ENCODE results near the gene TMEM269.
"Not testable (repeated sequence)": the region's sequence is repeated elsewhere in the genome, so short reads cannot be mapped to it uniquely, and the experiment has no call there.

Gene TMEM269

DNA sequence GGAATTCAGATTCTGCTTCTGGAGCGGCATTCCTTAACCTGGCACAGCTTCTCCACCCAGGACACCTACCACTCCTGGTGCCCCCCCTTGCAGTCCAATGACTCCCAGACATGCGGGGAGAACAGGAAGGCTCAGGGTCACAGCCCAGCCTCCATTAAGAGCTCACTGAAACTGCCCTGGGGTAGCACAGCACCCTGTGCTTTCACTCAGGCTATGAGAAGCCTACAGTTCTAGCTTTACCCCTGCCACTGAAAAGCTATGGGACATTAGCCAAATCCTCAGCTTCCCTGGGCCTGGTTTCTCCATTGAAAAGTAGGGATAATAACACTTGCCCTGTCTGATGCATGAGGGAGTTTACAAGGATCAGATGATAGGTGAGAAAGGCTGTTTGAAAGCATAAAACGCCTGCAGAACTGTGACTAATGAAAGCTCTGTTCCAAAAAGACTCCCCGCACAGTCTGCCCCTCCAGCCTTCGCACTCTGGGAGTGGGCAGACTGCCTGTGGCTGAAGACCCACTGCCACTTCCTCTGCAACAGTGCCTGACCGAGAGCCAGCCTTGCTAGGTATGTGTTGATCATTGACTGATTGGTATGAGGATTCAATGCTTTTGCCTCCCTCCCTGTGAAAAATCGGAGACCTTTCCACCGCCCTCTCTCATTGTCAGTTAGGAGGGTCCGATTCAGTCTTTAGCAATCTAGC is 42.0 kb upstream of the TMEM269 start:
- H3K36me3 Mint-ChIP-seq = no peaks in the 10 kb centered on the region
- H3K27ac Mint-ChIP-seq = peak overlapping the region; percentile 45
- DNase-seq (ENCODE audit: low spot score in 2 of 2) = no peak
- peaks cover 1% of the 10 kb centered on the region for H3K27me3 Mint-ChIP-seq
- no peak overlapping the region for H3K4me3 Mint-ChIP-seq
- H3K4me1 Mint-ChIP-seq = no peaks in the 10 kb centered on the region
- ATAC-seq (ENCODE audit: low read depth) = no peak
- no peaks in the 10 kb centered on the region for H3K9me3 Mint-ChIP-seq

DNA sequence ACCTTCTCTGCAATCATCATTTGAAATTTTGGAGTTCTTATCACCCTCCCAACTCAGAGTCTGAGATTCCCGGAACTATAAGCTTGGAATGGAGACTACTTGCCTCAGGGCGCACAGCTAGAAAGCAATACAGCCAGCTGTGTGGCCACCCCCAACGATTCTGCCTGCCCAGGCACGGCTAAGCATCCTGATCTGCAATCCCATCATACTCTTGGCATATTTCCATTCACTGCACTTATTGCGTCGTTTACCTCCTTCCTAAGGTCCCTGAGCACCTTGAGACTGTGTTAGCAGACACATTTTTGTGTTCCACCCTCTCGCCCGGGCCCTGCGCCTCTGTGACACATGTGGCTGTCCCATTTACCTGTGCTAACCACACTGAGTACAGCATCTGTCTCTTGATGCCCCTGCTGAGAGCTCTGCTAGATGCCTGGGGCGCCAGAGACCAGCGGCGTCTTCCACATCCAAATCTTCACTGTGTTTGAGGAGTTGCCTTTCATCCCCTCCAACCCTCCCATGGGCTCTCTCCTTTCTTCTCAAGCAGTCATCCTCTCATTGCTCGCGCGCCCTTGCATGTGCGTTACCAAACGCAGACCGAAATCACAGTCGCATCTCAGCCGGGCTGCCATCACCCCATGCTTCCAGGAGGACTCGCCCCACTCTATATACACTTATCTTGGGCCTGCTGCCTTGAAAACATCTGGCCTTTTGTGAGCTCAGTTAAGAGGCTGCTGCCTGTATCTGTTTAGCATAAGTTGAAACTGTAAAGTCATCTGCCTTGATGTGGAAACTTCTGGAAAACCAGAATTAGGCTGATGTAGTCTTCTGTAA is 41.3 kb upstream of the TMEM269 start:
- no peak for ATAC-seq (ENCODE audit: low read depth)
- no peak overlapping the region for H3K4me3 Mint-ChIP-seq

DNA sequence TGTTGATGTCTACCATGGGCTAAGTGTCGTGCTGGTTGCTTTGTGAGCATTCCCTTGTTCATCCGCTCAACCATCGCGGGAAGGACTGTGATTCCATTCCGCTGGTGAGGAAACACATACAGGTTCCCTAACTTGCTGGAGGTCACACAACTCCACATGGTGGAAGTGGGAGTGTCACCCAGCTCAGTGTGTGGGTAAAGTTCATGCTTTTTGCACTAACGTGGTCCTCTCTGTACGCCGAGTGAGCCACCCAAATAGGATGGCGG is 40.7 kb upstream of the TMEM269 start:
- Mint-ChIP-seq H3K9me3 (no peaks in the 10 kb centered on the region), H3K36me3 (peaks cover 6% of the 10 kb centered on the region), H3K4me3 (no peak overlapping the region), H3K4me1 (no peaks in the 10 kb centered on the region), H3K27ac (no peak overlapping the region), H3K27me3 (peaks cover 1% of the 10 kb centered on the region)
- DNase-seq (ENCODE audit: low spot score in 2 of 2) (no peak), ATAC-seq (ENCODE audit: low read depth) (no peak)

More for the DNA sequence above, 41.3 kb upstream of the TMEM269 start:
- Mint-ChIP-seq H3K4me1 (no peaks in the 10 kb centered on the region), H3K9me3 (no peaks in the 10 kb centered on the region), H3K27ac (peak overlapping the region; percentile 45), H3K27me3 (peaks cover 1% of the 10 kb centered on the region), H3K36me3 (peaks cover 2% of the 10 kb centered on the region)
- no peak for DNase-seq (ENCODE audit: low spot score in 2 of 2)

DNA sequence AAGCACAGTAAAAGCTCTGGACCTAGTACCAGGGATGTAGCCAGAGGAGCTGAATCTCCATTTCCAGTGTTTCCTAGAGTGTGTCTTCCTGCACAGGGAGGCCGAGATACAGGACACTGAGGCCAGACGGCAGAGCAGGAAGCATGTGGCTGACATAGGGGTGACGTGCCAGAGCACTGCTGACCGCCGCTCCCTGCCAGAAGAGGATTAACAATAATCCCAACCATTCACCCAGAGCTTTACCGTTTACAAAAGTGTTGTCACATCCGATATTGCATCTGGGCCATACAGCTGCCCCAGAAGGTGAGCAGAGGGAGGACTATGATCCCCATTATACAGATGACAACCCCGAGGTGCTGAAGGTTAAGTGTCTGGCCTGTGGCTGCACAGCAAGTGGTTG is 38.9 kb upstream of the TMEM269 start:
- DNase-seq (ENCODE audit: low spot score in 2 of 2) = no peak
- Mint-ChIP-seq H3K4me3 (no peak overlapping the region), H3K36me3 (peaks cover 15% of the 10 kb centered on the region), H3K27me3 (peaks cover 1% of the 10 kb centered on the region), H3K9me3 (no peaks in the 10 kb centered on the region), H3K4me1 (no peaks in the 10 kb centered on the region), H3K27ac (no peak overlapping the region)
- ATAC-seq (ENCODE audit: low read depth) = no peak

DNA sequence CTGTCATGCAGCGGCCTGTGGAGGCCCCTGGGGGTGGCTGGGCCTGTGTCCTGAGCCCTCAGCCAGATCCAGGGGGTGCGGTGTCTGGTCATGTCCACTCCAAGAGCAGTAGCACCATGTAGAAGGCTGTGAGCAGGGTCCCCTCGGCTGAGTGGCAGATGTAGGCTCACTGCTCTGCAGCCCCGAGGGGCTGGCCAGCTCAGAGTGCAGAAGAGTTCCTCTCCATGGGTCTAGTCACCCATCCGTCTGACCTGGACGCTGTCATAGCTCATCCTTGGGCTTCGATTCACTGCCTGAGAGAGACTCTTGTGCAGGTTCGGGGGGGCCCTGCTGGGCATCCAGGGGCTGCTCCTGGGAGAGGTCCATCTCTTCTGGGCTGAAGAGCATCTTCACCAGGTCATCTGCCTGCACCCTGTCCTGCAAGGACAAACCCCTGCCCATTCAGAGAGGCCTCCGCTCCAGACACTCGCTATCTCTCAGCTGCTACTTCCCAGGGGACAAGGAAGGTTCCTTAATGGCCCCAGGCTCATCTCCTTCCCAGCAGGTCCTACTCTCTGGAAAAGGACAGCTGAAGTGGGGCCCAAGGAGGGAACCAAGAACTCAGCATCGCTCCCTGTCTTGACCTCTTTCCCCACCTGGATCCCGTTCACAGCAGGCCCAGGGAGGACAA is 38.2 kb upstream of the TMEM269 start:
- DNase-seq (ENCODE audit: low spot score in 2 of 2) (no peak), ATAC-seq (ENCODE audit: low read depth) (no peak)
- H3K4me3 Mint-ChIP-seq = no peak overlapping the region
- no peak overlapping the region for H3K27ac Mint-ChIP-seq
- peaks cover 17% of the 10 kb centered on the region for H3K36me3 Mint-ChIP-seq
- H3K4me1 Mint-ChIP-seq = no peaks in the 10 kb centered on the region
- no peaks in the 10 kb centered on the region for H3K9me3 Mint-ChIP-seq
- peaks cover 1% of the 10 kb centered on the region for H3K27me3 Mint-ChIP-seq

DNA sequence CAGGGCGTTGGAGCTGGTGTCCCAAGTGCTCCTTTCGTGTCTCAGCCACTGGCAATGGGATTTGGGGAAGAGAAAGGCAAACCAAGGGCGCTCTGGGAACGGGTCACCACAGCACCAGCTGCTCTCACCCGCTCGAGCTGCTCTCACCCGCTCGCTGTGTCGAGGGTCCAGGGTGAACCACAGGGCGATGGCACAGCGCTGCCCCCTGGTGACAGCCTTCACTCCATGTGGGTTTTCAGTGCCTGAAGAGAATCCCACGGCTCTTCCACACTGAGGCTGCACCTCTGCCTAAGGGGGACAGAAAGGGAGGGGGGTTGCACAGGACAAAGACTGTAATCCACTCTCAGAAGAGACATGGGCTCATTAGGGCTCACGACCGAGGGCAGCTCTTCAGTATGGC is 37.7 kb upstream of the TMEM269 start:
- H3K4me3 Mint-ChIP-seq = no peak overlapping the region
- H3K9me3 Mint-ChIP-seq = no peaks in the 10 kb centered on the region
- H3K27ac Mint-ChIP-seq = no peak overlapping the region
- H3K27me3 Mint-ChIP-seq = peaks cover 1% of the 10 kb centered on the region
- no peaks in the 10 kb centered on the region for H3K4me1 Mint-ChIP-seq
- ATAC-seq (ENCODE audit: low read depth) (peak; percentile 65), DNase-seq (ENCODE audit: low spot score in 2 of 2) (peak; percentile 33 to 35)
- peaks cover 22% of the 10 kb centered on the region for H3K36me3 Mint-ChIP-seq

DNA sequence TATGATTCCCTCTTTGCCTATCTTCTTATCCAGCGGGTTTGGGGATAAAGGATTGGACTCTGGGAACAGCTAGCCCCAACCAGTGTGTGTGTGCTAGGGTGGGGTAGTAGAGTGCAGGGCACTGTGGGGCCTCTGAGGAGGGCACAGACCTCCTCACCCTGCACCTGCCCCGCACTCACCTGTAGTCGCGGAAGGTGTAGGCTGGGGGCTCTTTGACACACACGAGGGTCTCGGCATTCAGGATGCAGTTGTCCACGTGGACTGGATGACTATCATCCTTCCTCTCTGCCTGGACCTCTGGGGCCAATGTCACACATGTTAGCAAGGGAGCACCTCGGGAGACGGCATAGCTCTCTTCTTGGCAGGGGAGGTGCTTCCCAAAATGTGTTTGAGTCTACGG is 36.8 kb upstream of the TMEM269 start:
- no peak overlapping the region for H3K27ac Mint-ChIP-seq

DNA sequence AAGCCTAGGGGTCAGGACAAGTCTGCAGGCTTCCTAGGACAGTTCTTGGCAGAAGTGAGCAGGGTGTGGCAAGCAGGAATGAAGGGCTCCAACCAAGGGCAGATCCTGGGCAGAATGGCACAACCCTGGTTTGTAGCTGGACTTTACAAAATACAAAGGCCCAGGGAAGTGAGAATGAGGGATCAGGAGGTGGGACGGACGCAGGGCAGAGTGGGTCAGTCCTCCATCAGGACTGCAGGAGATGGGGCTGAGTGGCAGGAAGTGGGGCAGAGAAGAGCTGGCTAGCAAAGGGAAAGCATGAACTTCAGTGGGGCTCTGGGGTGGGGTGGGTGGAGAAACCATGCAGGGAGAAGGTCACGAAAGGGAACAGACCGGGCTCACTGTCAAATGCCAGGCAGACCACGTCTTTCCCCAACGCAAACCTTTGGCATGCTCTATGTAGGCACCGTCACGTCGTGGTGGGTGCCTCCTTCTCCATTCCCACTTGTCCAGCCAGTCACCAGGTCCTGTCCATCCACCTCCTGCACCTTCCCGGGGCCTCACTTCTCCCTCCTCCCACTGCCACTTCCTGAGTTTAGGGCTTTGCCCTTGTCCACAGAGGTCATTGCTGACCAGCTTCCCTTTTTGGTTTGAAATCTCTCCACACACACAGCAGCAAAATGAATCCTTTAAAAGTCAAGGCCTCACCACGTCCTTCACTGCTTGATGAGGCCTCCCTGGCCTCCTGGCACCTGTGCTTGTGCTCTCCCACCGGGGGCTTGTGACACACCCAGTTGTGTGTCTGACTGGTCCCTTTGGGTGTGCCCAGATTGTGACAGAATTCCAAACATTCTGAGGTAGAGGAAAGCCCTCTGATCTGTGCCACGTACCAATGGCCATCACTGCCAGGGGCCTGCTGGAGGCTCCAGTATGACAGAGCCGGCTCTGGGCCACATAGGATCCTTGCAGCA is 36.1 kb upstream of the TMEM269 start:
- no peak overlapping the region for H3K4me3 Mint-ChIP-seq
- peaks cover 31% of the 10 kb centered on the region for H3K36me3 Mint-ChIP-seq
- H3K27me3 Mint-ChIP-seq = peaks cover under 1% of the 10 kb centered on the region
- no peak overlapping the region for H3K27ac Mint-ChIP-seq
- H3K4me1 Mint-ChIP-seq = no peaks in the 10 kb centered on the region
- ATAC-seq (ENCODE audit: low read depth) (no peak), DNase-seq (ENCODE audit: low spot score in 2 of 2) (no peak)
- no peaks in the 10 kb centered on the region for H3K9me3 Mint-ChIP-seq

More for the DNA sequence above, 36.8 kb upstream of the TMEM269 start:
- H3K27me3 Mint-ChIP-seq = peaks cover 1% of the 10 kb centered on the region
- no peaks in the 10 kb centered on the region for H3K4me1 Mint-ChIP-seq
- no peak for DNase-seq (ENCODE audit: low spot score in 2 of 2)
- H3K9me3 Mint-ChIP-seq = no peaks in the 10 kb centered on the region
- no peak for ATAC-seq (ENCODE audit: low read depth)
- no peak overlapping the region for H3K4me3 Mint-ChIP-seq
- peaks cover 28% of the 10 kb centered on the region for H3K36me3 Mint-ChIP-seq

DNA sequence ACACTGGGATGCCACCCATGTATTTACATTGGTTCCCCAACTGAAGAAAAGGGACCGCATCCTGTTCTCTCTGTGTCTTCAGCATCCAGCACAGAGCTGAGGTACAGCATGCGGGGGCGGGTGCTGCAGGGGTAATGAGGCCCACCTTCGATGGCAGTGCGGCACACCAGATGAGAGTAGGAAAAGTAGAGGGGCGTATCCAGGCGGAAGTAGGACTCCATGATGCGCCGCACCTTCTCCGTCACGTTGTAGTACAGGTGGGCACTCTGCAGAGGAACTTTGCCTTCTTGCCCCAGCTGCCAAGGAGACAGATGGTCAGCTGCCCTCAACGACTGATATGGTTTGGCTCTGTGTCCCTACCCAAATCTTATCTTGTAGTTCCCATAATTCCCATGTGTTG is 34.8 kb upstream of the TMEM269 start:
- DNase-seq (ENCODE audit: low spot score in 2 of 2) (no peak), ATAC-seq (ENCODE audit: low read depth) (no peak)
- no peaks in the 10 kb centered on the region for H3K9me3 Mint-ChIP-seq
- no peak overlapping the region for H3K4me3 Mint-ChIP-seq
- peaks cover 40% of the 10 kb centered on the region for H3K36me3 Mint-ChIP-seq
- no peaks in the 10 kb centered on the region for H3K27me3 Mint-ChIP-seq
- H3K4me1 Mint-ChIP-seq = no peaks in the 10 kb centered on the region
- no peak overlapping the region for H3K27ac Mint-ChIP-seq

DNA sequence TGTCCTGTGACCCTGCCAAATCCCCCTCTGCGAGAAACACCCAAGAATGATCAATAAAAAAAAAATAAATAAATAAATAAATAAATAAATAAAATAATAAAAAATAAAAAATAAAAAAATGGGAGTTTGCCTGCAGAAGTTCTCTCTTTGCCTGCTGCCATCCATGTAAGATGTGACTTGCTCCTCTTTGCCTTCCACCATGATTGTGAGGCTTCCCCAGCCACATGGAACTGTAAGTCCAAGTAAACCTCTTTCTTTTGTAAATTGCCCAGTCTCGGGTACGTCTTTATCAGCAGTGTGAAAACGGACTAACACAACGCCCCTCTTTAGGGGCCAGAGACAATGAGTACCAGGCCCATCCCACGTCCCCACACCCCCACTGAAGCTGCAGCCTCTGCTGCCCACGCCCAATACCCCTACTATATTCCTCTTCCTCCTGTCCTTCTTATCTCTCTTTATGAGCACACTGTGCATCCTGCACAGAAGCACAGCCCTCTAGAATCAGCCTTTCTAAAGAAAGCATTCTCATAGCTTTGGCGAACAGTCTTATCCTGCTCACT is 33.2 kb upstream of the TMEM269 start:
- peaks cover 48% of the 10 kb centered on the region for H3K36me3 Mint-ChIP-seq
- not testable (repeated sequence) for H3K27ac Mint-ChIP-seq; ATAC-seq (ENCODE audit: low read depth); H3K27me3 Mint-ChIP-seq; H3K4me3 Mint-ChIP-seq; DNase-seq (ENCODE audit: low spot score in 2 of 2); H3K9me3 Mint-ChIP-seq; H3K4me1 Mint-ChIP-seq

DNA sequence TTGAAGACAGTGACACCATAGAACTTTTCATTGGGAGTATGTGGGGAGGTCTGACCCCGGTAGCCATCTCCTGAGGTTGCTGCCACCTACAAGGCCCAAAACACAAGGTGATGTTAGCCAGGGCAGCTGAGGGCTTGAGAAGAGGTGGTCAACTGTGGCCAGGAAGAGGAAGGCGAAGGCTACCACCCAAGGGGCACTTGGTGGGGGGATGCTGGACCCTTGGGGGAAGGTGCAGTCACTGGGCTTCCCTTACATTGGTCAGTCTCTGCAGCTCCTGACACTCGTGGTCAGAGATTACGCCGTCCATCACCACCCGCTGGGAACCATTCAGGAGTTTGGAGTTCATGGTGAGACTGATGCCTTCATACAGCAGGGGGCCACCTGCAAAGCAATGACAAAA is 32.5 kb upstream of the TMEM269 start:
- Mint-ChIP-seq H3K27me3 (no peaks in the 10 kb centered on the region), H3K36me3 (peaks cover 52% of the 10 kb centered on the region), H3K9me3 (no peaks in the 10 kb centered on the region), H3K4me3 (no peak overlapping the region), H3K27ac (no peak overlapping the region), H3K4me1 (peaks cover 2% of the 10 kb centered on the region)
- ATAC-seq (ENCODE audit: low read depth) (no peak), DNase-seq (ENCODE audit: low spot score in 2 of 2) (no peak)

DNA sequence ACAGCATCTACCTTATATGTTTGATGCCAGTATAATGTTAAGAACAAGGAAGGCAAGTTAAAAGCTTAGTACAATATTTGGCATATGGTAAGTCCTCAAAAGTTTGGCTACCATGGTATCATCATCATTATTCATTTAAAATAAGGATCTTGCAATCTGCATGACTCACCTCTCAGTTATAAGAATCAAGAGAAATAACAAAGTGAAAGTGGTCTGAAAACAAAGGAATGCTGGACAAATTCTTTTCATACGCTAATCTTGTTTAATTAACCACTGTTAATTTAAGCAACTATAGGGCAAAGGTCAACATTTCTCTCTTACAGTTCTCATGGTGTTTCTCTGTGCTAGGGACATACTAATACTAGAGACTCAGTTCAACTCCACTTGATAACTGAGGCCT is 31.7 kb upstream of the TMEM269 start:
- H3K36me3 Mint-ChIP-seq = peaks cover 55% of the 10 kb centered on the region
- H3K27ac Mint-ChIP-seq = no peak overlapping the region
- H3K4me3 Mint-ChIP-seq = no peak overlapping the region
- DNase-seq (ENCODE audit: low spot score in 2 of 2) (no peak), ATAC-seq (ENCODE audit: low read depth) (no peak)
- H3K9me3 Mint-ChIP-seq = no peaks in the 10 kb centered on the region
- H3K4me1 Mint-ChIP-seq = peaks cover 5% of the 10 kb centered on the region
- no peaks in the 10 kb centered on the region for H3K27me3 Mint-ChIP-seq
